Measurements from ENCODE around the gene HOXA2.

The HOXA2 gene

GRCh38 chr7:27113991-27114769 lies 11.7 kb upstream of the HOXA2 start:
- no peaks in the 10 kb centered on the region for H3K36me3 Mint-ChIP-seq (ENCODE audit: low read depth)
- no peaks in the 10 kb centered on the region for H3K4me1 Mint-ChIP-seq (ENCODE audit: low read depth)
- no peak for DNase-seq (ENCODE audit: low spot score)
- no peak overlapping the region for H3K27ac Mint-ChIP-seq
- no peaks in the 10 kb centered on the region for H3K27me3 Mint-ChIP-seq (ENCODE audit: low read depth)
- H3K9me3 Mint-ChIP-seq, result no peaks in the 10 kb centered on the region
- no peak overlapping the region for H3K4me3 Mint-ChIP-seq

- Mint-ChIP-seq H3K9me3 (no peaks in the 10 kb centered on the region), H3K4me3 (no peak overlapping the region)
Observed at GRCh38 chr7:27112955-27113949, 10.8 kb upstream of the HOXA2 start.

GRCh38 chr7:27112361-27112760 lies 9.9 kb upstream of the HOXA2 start:
- Mint-ChIP-seq H3K4me3 (no peak overlapping the region), H3K27ac (no peak overlapping the region), H3K27me3 (ENCODE audit: low read depth) (no peaks in the 10 kb centered on the region), H3K36me3 (ENCODE audit: low read depth) (no peaks in the 10 kb centered on the region), H3K4me1 (ENCODE audit: low read depth) (no peaks in the 10 kb centered on the region), H3K9me3 (no peaks in the 10 kb centered on the region)
- DNase-seq (ENCODE audit: low spot score), result no peak

More at GRCh38 chr7:27112955-27113949, 10.8 kb upstream of the HOXA2 start:
- Mint-ChIP-seq H3K36me3 (ENCODE audit: low read depth) (no peaks in the 10 kb centered on the region), H3K4me1 (ENCODE audit: low read depth) (no peaks in the 10 kb centered on the region), H3K27me3 (ENCODE audit: low read depth) (no peaks in the 10 kb centered on the region), H3K27ac (no peak overlapping the region)
- DNase-seq (ENCODE audit: low spot score), result no peak

GRCh38 chr7:27111751-27112277 lies 9.3 kb upstream of the HOXA2 start:
- Mint-ChIP-seq H3K36me3 (ENCODE audit: low read depth) (no peaks in the 10 kb centered on the region), H3K27ac (no peak overlapping the region), H3K4me1 (ENCODE audit: low read depth) (no peaks in the 10 kb centered on the region)

GRCh38 chr7:27111042-27111750 lies 8.7 kb upstream of the HOXA2 start:
- H3K27me3 Mint-ChIP-seq (ENCODE audit: low read depth), result no peaks in the 10 kb centered on the region
- no peaks in the 10 kb centered on the region for H3K36me3 Mint-ChIP-seq (ENCODE audit: low read depth)
- no peaks in the 10 kb centered on the region for H3K9me3 Mint-ChIP-seq
- no peaks in the 10 kb centered on the region for H3K4me1 Mint-ChIP-seq (ENCODE audit: low read depth)
- DNase-seq (ENCODE audit: low spot score), result no peak
- H3K4me3 Mint-ChIP-seq, result no peak overlapping the region
- H3K27ac Mint-ChIP-seq, result no peak overlapping the region

More at GRCh38 chr7:27111751-27112277, 9.3 kb upstream of the HOXA2 start:
- Mint-ChIP-seq H3K9me3 (no peaks in the 10 kb centered on the region), H3K27me3 (ENCODE audit: low read depth) (no peaks in the 10 kb centered on the region), H3K4me3 (no peak overlapping the region)
- DNase-seq (ENCODE audit: low spot score), result no peak

GRCh38 chr7:27110186-27111031 lies 7.9 kb upstream of the HOXA2 start:
- no peak overlapping the region for H3K27ac Mint-ChIP-seq

GRCh38 chr7:27109466-27110185 lies 7.1 kb upstream of the HOXA2 start:
- Mint-ChIP-seq H3K4me3 (no peak overlapping the region), H3K4me1 (ENCODE audit: low read depth) (no peaks in the 10 kb centered on the region), H3K27me3 (ENCODE audit: low read depth) (peaks cover 15% of the 10 kb centered on the region), H3K36me3 (ENCODE audit: low read depth) (no peaks in the 10 kb centered on the region), H3K27ac (no peak overlapping the region), H3K9me3 (no peaks in the 10 kb centered on the region)
- DNase-seq (ENCODE audit: low spot score), result no peak

More at GRCh38 chr7:27110186-27111031, 7.9 kb upstream of the HOXA2 start:
- Mint-ChIP-seq H3K4me3 (no peak overlapping the region), H3K4me1 (ENCODE audit: low read depth) (no peaks in the 10 kb centered on the region), H3K9me3 (no peaks in the 10 kb centered on the region), H3K27me3 (ENCODE audit: low read depth) (peaks cover 7% of the 10 kb centered on the region), H3K36me3 (ENCODE audit: low read depth) (no peaks in the 10 kb centered on the region)
- DNase-seq (ENCODE audit: low spot score), result no peak

- Mint-ChIP-seq H3K9me3 (no peaks in the 10 kb centered on the region), H3K36me3 (ENCODE audit: low read depth) (no peaks in the 10 kb centered on the region), H3K4me3 (no peak overlapping the region), H3K4me1 (ENCODE audit: low read depth) (no peaks in the 10 kb centered on the region), H3K27me3 (ENCODE audit: low read depth) (peaks cover 26% of the 10 kb centered on the region), H3K27ac (no peak overlapping the region)
- DNase-seq (ENCODE audit: low spot score), result no peak
Observed at GRCh38 chr7:27108390-27109127, 6.1 kb upstream of the HOXA2 start.

GRCh38 chr7:27107391-27108381 lies 5.2 kb upstream of the HOXA2 start:
- no peaks in the 10 kb centered on the region for H3K36me3 Mint-ChIP-seq (ENCODE audit: low read depth)
- no peak overlapping the region for H3K4me3 Mint-ChIP-seq
- H3K9me3 Mint-ChIP-seq, result no peaks in the 10 kb centered on the region
- H3K27ac Mint-ChIP-seq, result no peak overlapping the region
- peaks cover 34% of the 10 kb centered on the region for H3K27me3 Mint-ChIP-seq (ENCODE audit: low read depth)
- no peak for DNase-seq (ENCODE audit: low spot score)
- H3K4me1 Mint-ChIP-seq (ENCODE audit: low read depth), result peaks cover 2% of the 10 kb centered on the region

GRCh38 chr7:27106901-27107240 lies 4.4 kb upstream of the HOXA2 start:
- H3K4me1 Mint-ChIP-seq (ENCODE audit: low read depth), result peaks cover 4% of the 10 kb centered on the region
- H3K4me3 Mint-ChIP-seq, result no peak overlapping the region
- no peaks in the 10 kb centered on the region for H3K36me3 Mint-ChIP-seq (ENCODE audit: low read depth)
- H3K9me3 Mint-ChIP-seq, result no peaks in the 10 kb centered on the region
- no peak overlapping the region for H3K27ac Mint-ChIP-seq
- no peak for DNase-seq (ENCODE audit: low spot score)
- H3K27me3 Mint-ChIP-seq (ENCODE audit: low read depth), result peaks cover 41% of the 10 kb centered on the region

- H3K27me3 Mint-ChIP-seq (ENCODE audit: low read depth), result peaks cover 46% of the 10 kb centered on the region
- H3K4me1 Mint-ChIP-seq (ENCODE audit: low read depth), result peaks cover 4% of the 10 kb centered on the region
- no peaks in the 10 kb centered on the region for H3K9me3 Mint-ChIP-seq
- no peak for DNase-seq (ENCODE audit: low spot score)
- no peaks in the 10 kb centered on the region for H3K36me3 Mint-ChIP-seq (ENCODE audit: low read depth)
- no peak overlapping the region for H3K4me3 Mint-ChIP-seq
- H3K27ac Mint-ChIP-seq, result no peak overlapping the region
Observed at GRCh38 chr7:27106181-27106900, 3.9 kb upstream of the HOXA2 start.
